Measurements from ENCODE around the gene VKORC1L1. TPM values are rescaled to one million over a fixed set of nuclear protein-coding genes. Genes with fewer than 3 reads are reported as not detected.
"Not testable (repeated sequence)": the region's sequence is repeated elsewhere in the genome, so short reads cannot be mapped to it uniquely, and the experiment has no call there.

VKORC1L1 gene
- total RNA-seq, 1 experiment from 2014 or later, result 30.9 TPM

DNA sequence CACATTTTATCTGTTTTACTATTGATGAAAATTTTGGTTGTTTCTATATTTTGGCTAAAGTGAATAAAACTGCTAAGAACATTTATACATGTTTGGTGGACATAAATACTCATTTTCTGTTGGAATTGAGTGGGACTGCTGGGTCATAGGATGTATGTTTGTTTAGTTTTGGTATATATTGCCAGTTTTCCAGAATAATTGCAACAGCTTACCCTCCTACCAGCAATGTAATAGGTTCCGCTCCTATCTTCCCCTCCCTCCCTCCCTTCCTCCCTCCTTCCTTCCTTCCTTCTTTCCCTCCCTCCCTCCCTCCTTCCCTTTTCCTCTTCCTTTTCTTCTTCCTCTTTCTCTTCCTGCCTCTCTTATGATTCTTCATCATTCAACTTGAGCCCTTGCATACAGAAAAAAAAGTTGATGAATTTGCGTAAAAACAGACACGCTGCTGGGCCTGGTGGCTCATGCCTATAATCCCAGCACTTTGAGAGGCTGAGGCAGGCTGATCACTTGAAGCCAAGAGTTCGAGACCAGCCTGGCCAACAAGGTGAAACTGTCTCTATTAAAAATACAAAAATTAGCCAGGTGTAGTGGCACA, 23.5 kb downstream of the VKORC1L1 start:
- Histone ChIP-seq H3K4me1 (ENCODE audit: control insufficient read depth in 1 of 2, insufficient read depth in 2 of 2, low read length in 2 of 2) (peaks cover 0 to 4% of the 10 kb centered on the region in 2 experiments; a peak in 2 of 4 replicates), H3K27ac (ENCODE audit: low read depth, low read length) (no peak overlapping the region), H3K36me3 (ENCODE audit: control insufficient read depth in 1 of 2, insufficient read depth in 2 of 2, low read length in 2 of 2) (0 out of 4 replicates have a peak, but pooled peaks cover 0 to 5% of the 10 kb centered on the region in 2 experiments), H3K9me2 (ENCODE audit: insufficient read depth) (no peaks in the 10 kb centered on the region), H3K4me2 (ENCODE audit: low read length) (no peak overlapping the region), H3K9ac (ENCODE audit: low read length) (no peak overlapping the region), H3K9me3 (ENCODE audit: control insufficient read depth in 1 of 2, insufficient read depth in 1 of 2, low read depth in 1 of 2, low read length in 2 of 2) (no peaks in the 10 kb centered on the region), H3K79me2 (ENCODE audit: insufficient read depth, low read length) (peaks cover 56% of the 10 kb centered on the region), H3K4me3 (replicated peaks in 1 of 2; ENCODE audit: low read depth in 1 of 2, low read length in 2 of 2) (no peak overlapping the region), H4K20me1 (ENCODE audit: insufficient read depth) (peaks cover 2% of the 10 kb centered on the region; the same call in 1 of the 2 replicates), H3K27me3 (ENCODE audit: insufficient read depth, low read length) (no peaks in the 10 kb centered on the region), H2AFZ (ENCODE audit: low read depth, low read length, poor library complexity, severe bottlenecking) (no peak overlapping the region)
- ChIA-PET CTCF (no interaction called here), POLR2A (no interaction called here), RAD21 (ENCODE audit: low non-redundant PET in 1 of 2, low total read pairs in 2 of 2, uncharacterized antibody in 2 of 2, unreplicated experiment in 2 of 2) (no interaction called here)
- ATAC-seq (no peak), DNase-seq (ENCODE audit: low read depth, low spot score) (no peak)
- intact Hi-C loops (cut with micrococcal nuclease), result no loop called here
- BruUV-seq (replicated peaks), result no TSS peak
- TF ChIP-seq ZNF274 (IDR thresholded peaks at IDR 0.05; ENCODE audit: low read depth, low read length), result no peak
- TF ChIP-seq, protein P1, sequence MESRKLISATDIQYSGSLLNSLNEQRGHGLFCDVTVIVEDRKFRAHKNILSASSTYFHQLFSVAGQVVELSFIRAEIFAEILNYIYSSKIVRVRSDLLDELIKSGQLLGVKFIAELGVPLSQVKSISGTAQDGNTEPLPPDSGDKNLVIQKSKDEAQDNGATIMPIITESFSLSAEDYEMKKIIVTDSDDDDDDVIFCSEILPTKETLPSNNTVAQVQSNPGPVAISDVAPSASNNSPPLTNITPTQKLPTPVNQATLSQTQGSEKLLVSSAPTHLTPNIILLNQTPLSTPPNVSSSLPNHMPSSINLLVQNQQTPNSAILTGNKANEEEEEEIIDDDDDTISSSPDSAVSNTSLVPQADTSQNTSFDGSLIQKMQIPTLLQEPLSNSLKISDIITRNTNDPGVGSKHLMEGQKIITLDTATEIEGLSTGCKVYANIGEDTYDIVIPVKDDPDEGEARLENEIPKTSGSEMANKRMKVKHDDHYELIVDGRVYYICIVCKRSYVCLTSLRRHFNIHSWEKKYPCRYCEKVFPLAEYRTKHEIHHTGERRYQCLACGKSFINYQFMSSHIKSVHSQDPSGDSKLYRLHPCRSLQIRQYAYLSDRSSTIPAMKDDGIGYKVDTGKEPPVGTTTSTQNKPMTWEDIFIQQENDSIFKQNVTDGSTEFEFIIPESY (IDR thresholded peaks at IDR 0.05; ENCODE audit: extremely low read depth, insufficient replicate concordance, low read length), result no peak
- no peak for TF ChIP-seq EGR1 (IDR thresholded peaks at IDR 0.05; ENCODE audit: low read depth)

DNA sequence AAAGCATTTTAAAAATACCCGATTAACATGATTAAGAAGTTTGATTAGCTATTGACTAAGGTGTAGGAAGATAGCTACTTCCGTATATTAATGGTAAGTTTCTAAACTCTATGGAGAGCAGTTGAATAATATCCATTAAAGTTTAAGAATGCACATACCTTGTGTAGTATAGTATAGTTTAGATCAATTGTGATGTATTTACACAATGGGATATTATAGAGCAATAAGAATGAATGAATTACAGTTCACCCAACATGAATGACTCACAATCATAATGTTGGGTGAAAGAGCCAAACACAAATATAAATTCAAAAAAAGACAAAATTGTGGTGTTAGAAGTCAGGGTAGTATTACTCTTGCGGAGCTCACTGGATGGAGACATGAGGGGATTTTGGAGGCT, 24.4 kb downstream of the VKORC1L1 start:
- H2AFZ ChIP-seq (ENCODE audit: low read depth, low read length, poor library complexity, severe bottlenecking); intact Hi-C loops (cut with micrococcal nuclease); H3K27me3 ChIP-seq (ENCODE audit: insufficient read depth, low read length); CTCF ChIA-PET; ATAC-seq; BruUV-seq (replicated peaks); H3K4me2 ChIP-seq (ENCODE audit: low read length); DNase-seq (ENCODE audit: low read depth, low spot score); H3K27ac ChIP-seq (ENCODE audit: low read depth, low read length); POLR2A ChIA-PET; H3K9me2 ChIP-seq (ENCODE audit: insufficient read depth); H3K9me3 ChIP-seq (ENCODE audit: control insufficient read depth in 1 of 2, insufficient read depth in 1 of 2, low read depth in 1 of 2, low read length in 2 of 2); RAD21 ChIA-PET (ENCODE audit: low non-redundant PET in 1 of 2, low total read pairs in 2 of 2, uncharacterized antibody in 2 of 2, unreplicated experiment in 2 of 2); H3K9ac ChIP-seq (ENCODE audit: low read length); H3K4me1 ChIP-seq (ENCODE audit: control insufficient read depth in 1 of 2, insufficient read depth in 2 of 2, low read length in 2 of 2); H3K36me3 ChIP-seq (ENCODE audit: control insufficient read depth in 1 of 2, insufficient read depth in 2 of 2, low read length in 2 of 2); H4K20me1 ChIP-seq (ENCODE audit: insufficient read depth); H3K4me3 ChIP-seq (replicated peaks in 1 of 2; ENCODE audit: low read depth in 1 of 2, low read length in 2 of 2): not testable (repeated sequence)
- peaks cover 48% of the 10 kb centered on the region for H3K79me2 ChIP-seq (ENCODE audit: insufficient read depth, low read length)

DNA sequence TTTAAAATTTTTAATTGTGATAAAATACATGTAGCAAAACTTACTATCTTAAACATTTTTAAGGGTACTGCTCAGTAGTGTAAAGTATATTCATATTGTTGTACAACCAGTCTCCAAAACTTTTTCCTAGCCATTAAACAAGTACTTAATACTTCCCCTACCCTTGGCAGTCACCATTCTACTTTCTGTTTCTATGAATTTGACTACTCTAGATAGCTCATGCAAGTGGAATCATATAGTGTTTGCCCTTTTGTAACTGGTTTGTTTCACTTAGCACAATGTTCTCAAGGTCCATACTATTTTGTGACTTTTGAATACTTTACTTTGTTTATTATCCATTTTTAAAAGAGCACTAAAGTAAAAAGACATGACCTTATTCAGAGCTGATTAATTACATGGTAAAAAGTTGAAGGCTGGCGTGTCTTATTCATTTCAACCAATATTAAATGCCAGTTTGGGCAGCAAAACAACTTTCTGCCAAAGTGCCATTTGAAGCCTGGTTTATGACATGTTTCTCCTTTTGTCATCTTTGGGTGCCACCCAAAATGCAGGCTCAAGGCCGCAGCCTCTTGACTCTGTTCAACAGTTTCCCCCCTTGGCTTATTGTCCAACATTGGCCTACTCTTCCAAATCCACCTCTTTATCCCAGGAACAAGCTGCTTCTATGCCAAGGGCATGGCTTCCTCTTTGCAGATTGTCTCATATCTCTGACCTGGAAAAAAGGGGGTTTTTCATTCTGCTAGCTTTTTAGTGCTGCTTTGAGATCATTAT, 26.0 kb downstream of the VKORC1L1 start:
- intact Hi-C loops (cut with micrococcal nuclease); H2AFZ ChIP-seq (ENCODE audit: low read depth, low read length, poor library complexity, severe bottlenecking); H4K20me1 ChIP-seq (ENCODE audit: insufficient read depth); H3K9me2 ChIP-seq (ENCODE audit: insufficient read depth); BruUV-seq (replicated peaks); H3K36me3 ChIP-seq (ENCODE audit: control insufficient read depth in 1 of 2, insufficient read depth in 2 of 2, low read length in 2 of 2); DNase-seq (ENCODE audit: low read depth, low spot score); H3K27me3 ChIP-seq (ENCODE audit: insufficient read depth, low read length); H3K4me1 ChIP-seq (ENCODE audit: control insufficient read depth in 1 of 2, insufficient read depth in 2 of 2, low read length in 2 of 2); H3K9ac ChIP-seq (ENCODE audit: low read length); H3K4me3 ChIP-seq (replicated peaks in 1 of 2; ENCODE audit: low read depth in 1 of 2, low read length in 2 of 2); H3K27ac ChIP-seq (ENCODE audit: low read depth, low read length); H3K4me2 ChIP-seq (ENCODE audit: low read length); H3K9me3 ChIP-seq (ENCODE audit: control insufficient read depth in 1 of 2, insufficient read depth in 1 of 2, low read depth in 1 of 2, low read length in 2 of 2); ATAC-seq; POLR2A ChIA-PET; RAD21 ChIA-PET (ENCODE audit: low non-redundant PET in 1 of 2, low total read pairs in 2 of 2, uncharacterized antibody in 2 of 2, unreplicated experiment in 2 of 2); CTCF ChIA-PET: not testable (repeated sequence)
- H3K79me2 ChIP-seq (ENCODE audit: insufficient read depth, low read length), result peaks cover 35% of the 10 kb centered on the region

All from HCT116 (cell line).